G401 (cell line): Measurements from ENCODE around the gene SELENOW. TPM values are rescaled to one million over a fixed set of nuclear protein-coding genes. Genes with fewer than 3 reads are reported as not detected.
"Not testable (repeated sequence)": the region's sequence is repeated elsewhere in the genome, so short reads cannot be mapped to it uniquely, and the experiment has no call there.

Source experiments
- DNase-seq: peaks from one replicate; pipeline ENCODE4 v3.0.0-alpha.2; 2015; ENCODE audit warnings: low spot score
- in situ Hi-C: cut with HindIII; loops from 2 replicates; pipeline ENCODE4 v1.10.0; 2016; ENCODE audit warnings: low sequenced_read_pairs, mixed read lengths
- total RNA-seq: library from RNA; depleted of rRNA; stranded (reverse); fragments of >200 nt; shearing (Covaris generic); gene quantifications from 2 replicates; pipeline ENCODE4 v1.2.3, GENCODE V29; 2014

SELENOW gene
- total RNA-seq, 1 experiment from 2014 or later, result 322 TPM

- DNase-seq, result no peak
- in situ Hi-C loops, result no loop called here
Measured at GRCh38 chr19:47755762-47756626, 22.5 kb upstream of the SELENOW start.

GRCh38 chr19:47756627-47756929, 21.9 kb upstream of the SELENOW start:
- in situ Hi-C loops, result no loop called here
- DNase-seq, result no peak

DNA sequence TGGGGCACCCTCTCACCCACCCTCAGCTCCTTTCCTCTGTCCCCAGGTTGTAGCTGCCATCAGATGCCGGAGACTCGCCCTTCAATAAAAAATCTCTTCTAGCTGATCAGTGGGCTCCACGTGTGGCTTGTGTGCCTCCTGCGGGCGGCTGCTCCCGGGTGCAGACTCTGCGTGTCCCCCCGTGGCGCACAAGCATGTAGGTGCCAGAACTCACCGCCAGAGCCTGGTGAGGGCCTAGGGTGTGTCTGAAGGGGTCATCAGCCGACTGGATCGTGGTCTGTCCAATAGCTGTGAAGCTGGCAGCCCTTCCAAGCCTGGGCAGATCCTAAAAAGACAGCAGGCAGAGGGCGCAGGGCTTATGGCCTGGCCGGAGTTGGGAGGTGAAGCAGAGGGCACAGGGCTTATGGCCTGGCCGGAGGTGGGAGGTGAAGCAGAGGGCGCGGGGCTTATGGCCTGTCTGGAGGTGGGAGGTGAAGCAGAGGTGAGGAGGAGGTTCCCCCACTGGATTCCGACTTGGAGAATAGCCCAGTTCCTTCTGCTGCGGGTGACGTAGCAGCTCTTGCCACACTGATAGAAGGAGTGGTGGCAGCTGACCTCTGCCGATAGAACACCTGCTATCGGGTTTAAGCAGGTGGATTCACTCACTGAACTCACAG, 21.4 kb upstream of the SELENOW start:
- no peak for DNase-seq
- in situ Hi-C loops, result no loop called here

GRCh38 chr19:47757617-47758442, 20.7 kb upstream of the SELENOW start:
- in situ Hi-C loops, result no loop called here
- no peak for DNase-seq

- in situ Hi-C loops, result no loop called here
- DNase-seq, result no peak
Measured at GRCh38 chr19:47758443-47758804, 20.1 kb upstream of the SELENOW start.

DNA sequence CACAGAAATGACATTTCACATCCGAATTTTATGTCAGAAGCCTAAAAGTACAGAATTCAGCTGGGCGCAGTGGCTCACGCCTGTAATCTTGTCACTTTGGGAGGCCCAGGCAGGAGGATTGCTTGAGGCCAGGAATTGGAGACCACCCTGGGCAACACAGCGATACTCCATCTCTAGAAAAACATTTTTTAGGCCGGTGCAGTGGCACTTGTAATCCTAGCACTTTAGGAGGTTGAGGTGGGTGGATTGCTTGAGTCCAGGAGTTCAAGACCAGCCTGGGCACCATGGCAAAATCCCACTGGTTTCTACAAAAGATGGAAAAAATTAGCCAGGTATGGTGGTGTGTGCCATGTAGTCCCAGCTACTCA, 17.9 kb upstream of the SELENOW start:
- no peak for DNase-seq
- in situ Hi-C loops, result no loop called here

DNA sequence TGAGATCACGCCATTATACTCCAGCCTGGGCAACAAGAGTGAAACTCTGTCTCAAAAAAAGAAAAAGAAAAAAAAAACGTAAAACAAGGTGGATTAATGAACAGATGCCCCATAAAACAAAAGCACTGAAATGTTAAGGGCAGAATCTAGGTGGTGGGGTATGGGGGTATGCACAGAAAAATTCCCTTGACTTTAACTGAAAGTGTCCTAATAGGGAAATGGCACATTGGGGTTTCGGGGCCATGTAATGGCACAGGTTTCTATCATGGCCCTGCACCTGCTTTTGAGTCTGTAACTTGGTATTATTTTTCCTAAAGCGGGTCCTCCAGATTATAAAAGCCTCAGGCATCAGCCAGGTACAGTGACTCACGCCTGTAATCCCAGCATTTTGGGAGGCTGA, 16.9 kb upstream of the SELENOW start:
- in situ Hi-C loops, result no loop called here
- DNase-seq, result no peak

- no peak for DNase-seq
- in situ Hi-C loops, result no loop called here
Measured at GRCh38 chr19:47762151-47762550, 16.4 kb upstream of the SELENOW start.

DNA sequence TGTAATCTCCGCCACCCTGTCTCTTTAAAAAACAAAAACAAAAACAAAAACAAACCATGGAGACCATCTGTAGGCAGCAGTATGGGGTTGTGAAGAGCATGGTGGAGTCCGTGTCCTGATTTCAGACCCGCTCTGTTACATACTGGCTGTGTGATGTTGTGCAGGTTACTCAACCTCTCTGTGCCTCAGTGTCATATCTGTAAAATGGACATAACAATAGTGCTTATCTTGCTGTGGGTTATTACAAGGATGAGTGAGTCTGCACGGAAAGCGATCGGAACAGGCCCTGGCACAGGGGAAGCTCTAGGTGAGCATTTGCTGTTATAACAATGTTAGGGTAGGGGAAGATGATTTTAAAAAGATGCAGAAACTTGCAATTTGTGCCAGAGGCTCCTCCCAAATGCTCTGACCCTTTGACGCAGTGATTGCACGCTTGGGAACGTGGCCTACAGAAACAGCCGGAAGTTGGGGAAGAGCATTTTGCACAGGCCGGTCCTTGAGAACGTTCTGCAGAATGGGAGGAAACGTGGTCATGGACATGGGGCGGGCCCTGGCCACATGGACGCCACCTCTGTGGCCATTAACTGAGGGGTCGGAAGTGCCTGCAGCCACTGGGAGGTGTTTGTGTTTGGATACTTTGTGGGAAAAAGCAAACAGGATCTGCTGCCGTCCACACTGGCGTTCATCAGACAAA, 15.7 kb upstream of the SELENOW start:
- DNase-seq, result no peak
- in situ Hi-C loops, result no loop called here

- in situ Hi-C loops, DNase-seq: not testable (repeated sequence)
Measured at GRCh38 chr19:47764705-47765104, 13.8 kb upstream of the SELENOW start.

DNA sequence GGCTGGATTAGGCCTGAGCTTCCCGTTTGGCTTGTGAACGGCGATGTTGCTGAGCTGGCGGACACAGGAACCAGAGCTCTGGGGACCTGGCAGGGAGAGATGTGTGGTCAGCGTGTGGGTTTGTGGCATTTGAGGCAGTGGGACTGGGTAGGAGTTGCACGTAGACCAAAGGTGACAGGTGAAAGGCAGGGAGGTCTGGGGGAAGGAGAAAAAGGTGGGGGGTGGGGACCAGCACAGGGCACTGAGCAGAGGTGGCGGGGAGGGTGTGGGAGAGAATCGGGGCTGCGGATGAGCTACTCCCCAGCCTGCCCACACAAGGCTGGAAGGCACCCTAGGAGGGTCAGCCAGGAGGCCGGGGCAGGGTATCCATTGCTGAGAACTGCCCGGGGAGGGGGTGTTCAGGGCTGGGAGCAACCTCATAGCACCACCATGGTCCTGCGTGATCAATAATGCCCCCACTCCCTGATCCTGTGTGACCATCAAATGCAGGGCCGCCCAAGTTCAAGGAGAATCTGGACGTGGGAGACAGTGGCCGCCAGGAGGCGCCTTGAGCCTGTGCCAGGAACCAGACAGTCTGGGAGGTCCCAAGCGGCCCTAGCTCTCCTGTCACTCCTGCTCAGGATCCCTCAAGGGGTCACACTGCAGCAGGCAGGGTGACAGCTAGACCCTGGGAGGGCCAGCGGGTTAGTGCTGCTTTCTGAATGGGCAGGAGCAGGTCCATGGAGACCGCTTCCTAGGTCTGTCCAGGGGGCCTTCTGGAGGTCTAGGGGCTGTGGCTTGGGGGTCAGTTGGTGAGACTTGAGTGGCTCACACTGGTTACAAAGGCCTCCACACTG, 12.8 kb upstream of the SELENOW start:
- in situ Hi-C loops, result no loop called here
- peak; percentile 59 for DNase-seq

DNA sequence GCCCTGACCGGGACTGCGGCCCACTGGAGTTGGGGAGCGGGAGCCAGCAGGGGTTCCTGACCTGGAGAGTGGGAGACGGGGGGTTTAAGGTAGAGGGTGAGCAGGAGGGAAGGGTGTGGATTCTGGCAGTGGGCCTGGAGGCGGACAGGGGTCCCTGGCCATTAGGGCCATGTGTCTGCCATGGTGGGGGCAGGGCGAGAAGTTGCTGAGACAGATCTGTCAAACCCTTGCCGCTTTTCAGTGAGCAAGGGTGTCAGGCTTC, 12.2 kb upstream of the SELENOW start:
- in situ Hi-C loops, result no loop called here
- DNase-seq, result no peak

DNA sequence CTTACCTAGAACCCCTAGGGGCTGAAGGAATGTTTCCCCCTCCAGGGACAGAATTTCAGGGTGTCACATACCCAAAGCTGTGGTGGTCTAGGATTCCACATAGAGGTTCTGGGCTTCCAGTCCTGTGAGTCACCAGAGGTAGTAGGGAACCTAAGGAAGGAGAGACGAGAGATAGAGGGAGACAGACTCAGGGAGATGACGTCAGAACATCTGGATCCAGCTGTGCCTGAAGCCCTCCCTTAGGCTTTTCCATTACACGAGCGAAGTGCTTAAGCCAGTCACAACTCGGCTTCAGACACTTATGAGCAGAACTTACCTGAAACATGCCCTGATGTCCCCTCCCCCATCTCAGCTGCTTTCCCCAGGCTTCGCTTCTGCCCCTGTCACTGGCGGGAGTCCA, 11.8 kb upstream of the SELENOW start:
- in situ Hi-C loops, result no loop called here
- DNase-seq, result no peak

DNA sequence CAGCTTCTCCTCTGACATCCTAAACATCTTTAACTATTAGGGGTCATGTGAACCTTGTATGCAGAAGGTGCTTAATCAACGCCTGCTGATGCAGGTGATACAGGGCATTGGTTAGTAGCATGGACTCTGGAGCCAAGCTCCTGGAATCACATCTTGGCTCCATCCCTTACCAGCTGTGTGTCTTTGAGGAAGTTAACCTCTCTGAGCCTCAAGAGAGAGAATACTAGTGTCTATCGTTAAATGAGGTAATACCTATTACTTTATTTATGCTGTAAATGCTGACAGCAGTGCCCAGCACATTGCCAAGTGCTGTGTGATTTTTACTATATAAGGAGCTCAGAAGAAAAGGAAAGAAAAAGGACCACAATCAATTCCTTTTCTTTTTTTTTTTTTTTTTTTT, 11.2 kb upstream of the SELENOW start:
- DNase-seq, result no peak
- in situ Hi-C loops, result no loop called here

DNA sequence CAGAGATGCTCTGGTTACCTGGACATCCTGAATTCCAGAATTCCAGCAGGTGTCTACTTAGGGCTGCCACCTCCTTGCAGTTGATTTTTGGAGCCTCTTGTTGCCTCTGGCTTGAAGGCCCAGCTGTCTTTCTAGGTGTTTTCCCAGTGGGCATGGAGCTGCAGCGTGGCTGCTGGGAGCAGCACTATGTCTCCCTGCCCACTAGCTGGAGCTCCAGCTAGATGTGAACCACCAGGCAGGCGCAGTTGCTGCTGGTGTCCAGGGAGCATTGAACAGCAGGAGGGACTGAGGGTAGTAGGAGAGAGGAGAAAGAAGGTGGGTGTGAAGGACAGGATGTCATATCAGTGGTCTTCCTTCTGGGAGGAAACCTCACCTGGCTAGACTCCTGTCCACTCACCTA, 9.9 kb upstream of the SELENOW start:
- in situ Hi-C loops, result no loop called here

DNA sequence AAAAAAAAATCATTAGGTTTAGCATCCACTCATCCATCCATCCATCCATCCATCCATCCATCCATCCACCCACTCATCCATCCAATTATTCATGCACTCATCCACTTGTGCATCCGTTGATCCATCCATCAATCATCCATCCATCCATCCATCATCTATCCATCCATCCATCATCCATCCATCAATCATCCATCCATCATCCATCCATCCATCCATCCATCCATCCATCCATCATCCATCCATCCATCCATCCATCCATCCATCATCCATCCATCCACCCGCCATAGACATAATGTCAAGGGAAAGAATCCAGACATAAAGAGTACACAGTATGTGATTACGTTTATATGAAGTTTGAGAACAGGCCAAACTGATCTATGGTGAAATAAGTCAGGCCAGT, 9.0 kb upstream of the SELENOW start:
- in situ Hi-C loops, result no loop called here
- no peak for DNase-seq

More for the DNA sequence above, 9.9 kb upstream of the SELENOW start:
- DNase-seq, result no peak

DNA sequence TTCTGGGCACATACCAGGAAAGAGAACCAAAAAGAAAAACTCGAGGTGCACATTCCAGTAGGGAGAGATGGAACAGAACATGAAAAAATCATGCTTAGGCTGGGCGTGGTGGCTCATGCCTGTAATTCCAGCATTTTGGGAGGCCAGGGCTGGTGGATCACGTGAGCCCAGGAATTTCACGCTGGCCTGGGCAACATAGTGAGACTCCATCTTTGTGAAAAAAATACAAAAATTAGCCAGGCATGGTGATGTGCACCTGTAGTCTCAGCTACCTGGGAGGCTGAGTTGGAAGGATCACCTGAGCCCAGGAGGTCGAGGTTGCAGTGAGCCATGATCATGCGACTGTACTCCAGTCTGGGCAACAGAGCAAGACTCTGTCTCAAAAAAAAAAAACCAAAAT, 7.2 kb upstream of the SELENOW start:
- in situ Hi-C loops, DNase-seq: not testable (repeated sequence)

GRCh38 chr19:47776568-47776967, 1.9 kb upstream of the SELENOW start:
- no peak for DNase-seq
- in situ Hi-C loops, result no loop called here
